Gastroesophageal sphincter (tissue), 4 donors: Measurements from ENCODE around the gene GLO1. TPM values are rescaled to one million over a fixed set of nuclear protein-coding genes. Genes with fewer than 3 reads are reported as not detected.

ENCODE experiments used
- ATAC-seq: fragments of 150-250 bp; one replicate; pipeline ENCODE4 v1.9.1; 2016; ENCODE audit warnings: mild to moderate bottlenecking, moderate library complexity
- H3K27ac ChIP-seq, 4 donors: fragments of 200-600 bp; sonication (generic) in 3 of 4; 1 replicate in 3 of 4; 2 replicates in 1 of 4; pipeline ENCODE4 v1.5.1; 2016 to 2019
- H3K27me3 ChIP-seq: fragments of 200-600 bp; sonication (generic); one replicate; pipeline ENCODE4 v1.5.1; 2019
- H3K36me3 ChIP-seq, 2 donors: fragments of 200-600 bp; sonication (generic); one replicate each; pipeline ENCODE4 v1.5.1; 2019; ENCODE audit warnings: control low read depth in 1 of 2
- H3K4me1 ChIP-seq, 3 donors: fragments of 200-600 bp; sonication (generic); 1 replicate in 2 of 3; 2 replicates in 1 of 3; pipeline ENCODE4 v1.5.1; 2016 to 2019; ENCODE audit warnings: control low read depth in 2 of 3
- H3K4me3 ChIP-seq, 2 donors: fragments of 200-600 bp; sonication (generic); one replicate each; pipeline ENCODE4 v1.5.1; 2019; ENCODE audit warnings: mild to moderate bottlenecking in 1 of 2, moderate library complexity in 1 of 2
- H3K9me3 ChIP-seq, 3 donors: fragments of 200-600 bp; sonication (generic); one replicate each; pipeline ENCODE4 v1.5.1; 2017 to 2019; ENCODE audit warnings: control low read depth in 2 of 3
- CTCF ChIP-seq, 4 experiments: fragments of 200-600 bp in 2 of 4; fragments of 450-650 bp in 2 of 4; sonication (generic) in 1 of 4; IDR thresholded peaks; one replicate each; pipeline ENCODE4 v1.5.1; 2017 to 2019; ENCODE audit warnings: antibody characterized with exemption in 4 of 4, mild to moderate bottlenecking in 2 of 4, moderate library complexity in 2 of 4
- EP300 ChIP-seq: sonication (generic); formaldehyde crosslinking; IDR thresholded peaks from one replicate; pipeline ENCODE4 v1.6.1; 2017; ENCODE audit warnings: antibody characterized with exemption, mild to moderate bottlenecking
- POLR2A ChIP-seq, 2 donors: fragments of 450-650 bp; IDR thresholded peaks; one replicate each; pipeline ENCODE4 v1.6.1; 2017; ENCODE audit warnings: antibody characterized with exemption in 2 of 2, mild to moderate bottlenecking in 2 of 2, moderate library complexity in 1 of 2
- POLR2AphosphoS5 ChIP-seq: sonication (generic); formaldehyde crosslinking; IDR thresholded peaks from one replicate; pipeline ENCODE4 v1.6.1; 2017; ENCODE audit warnings: antibody characterized with exemption
- WGBS, 2 donors: methylation state at CpG; one replicate each; pipeline ENCODE4 v1.1.5; 2018; ENCODE audit warnings: low coverage in 1 of 2; 5-methylcytosine and 5-hydroxymethylcytosine counted together
- total RNA-seq, 4 donors: library from RNA; depleted of rRNA; stranded (reverse); fragments of >200 nt; gene quantifications; one replicate each; pipeline ENCODE4 v1.1.0, GENCODE V29; 2016

GLO1 gene
- total RNA-seq, 4 donors from 2014 or later: 72.3 to 109 (median 84.3) TPM

DNA sequence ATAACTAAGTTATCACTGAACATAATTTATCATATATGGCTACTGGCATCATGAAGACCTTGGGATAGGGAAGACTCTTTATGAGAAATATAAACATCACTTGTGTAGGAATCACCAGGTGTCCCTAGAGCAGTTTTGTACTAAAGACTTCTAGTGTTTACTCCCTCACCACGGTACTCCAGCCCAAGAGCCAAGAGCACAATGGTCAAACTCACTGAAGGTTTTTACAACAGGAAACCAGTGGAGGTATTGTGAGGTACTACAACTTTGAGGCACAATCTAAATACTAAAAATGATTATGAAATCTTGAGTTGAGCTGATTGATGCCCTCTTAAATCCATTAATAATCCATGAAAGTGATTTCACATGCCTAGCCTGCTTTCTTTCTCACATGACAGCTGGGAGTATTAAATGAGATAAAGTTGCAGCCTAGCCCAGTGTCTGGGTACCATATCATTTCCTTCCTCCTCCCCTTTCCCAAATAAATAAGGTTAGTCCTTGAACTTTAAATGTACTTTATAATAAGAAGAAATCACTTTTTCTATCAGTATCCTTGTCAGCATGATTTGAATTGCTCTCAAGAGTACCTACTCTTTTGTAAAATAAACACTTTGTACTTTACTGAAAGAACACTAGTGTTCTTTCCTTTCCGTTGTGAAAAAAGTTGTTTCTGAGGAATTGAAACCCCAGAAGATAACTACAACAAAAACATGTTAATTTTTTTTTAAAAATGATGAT lies 26.5 kb downstream of the GLO1 start:
- WGBS, 2 donors: 65 to 92% methylated on average over 2 of the region's 2 CpGs
- ATAC-seq: no peak
- peaks cover 0 to 67% of the 10 kb centered on the region in 2 donors for H3K36me3 ChIP-seq
- TF ChIP-seq EP300 (no peak), CTCF (IDR thresholded peaks at IDR 0.05) (no peak), POLR2AphosphoS5 (no peak), POLR2A (IDR thresholded peaks at IDR 0.05) (no peak)
- no peak overlapping the region for H3K4me3 ChIP-seq
- H3K4me1 ChIP-seq: no peaks in the 10 kb centered on the region
- H3K27ac ChIP-seq: no peak overlapping the region
- no peaks in the 10 kb centered on the region for H3K9me3 ChIP-seq
- no peaks in the 10 kb centered on the region for H3K27me3 ChIP-seq

- H3K4me3 ChIP-seq: no peak overlapping the region
- ATAC-seq: no peak
- H3K27ac ChIP-seq: no peak overlapping the region
- 46 to 54% methylated on average over 4 to 9 of the region's 9 CpGs for WGBS, 2 donors
- peaks cover 0 to 41% of the 10 kb centered on the region in 2 donors for H3K36me3 ChIP-seq
- TF ChIP-seq POLR2A (IDR thresholded peaks at IDR 0.05): no peak
- TF ChIP-seq CTCF (IDR thresholded peaks at IDR 0.05): no peak
- no peak for TF ChIP-seq EP300
- no peak for TF ChIP-seq POLR2AphosphoS5
- H3K9me3 ChIP-seq: no peaks in the 10 kb centered on the region
- no peaks in the 10 kb centered on the region for H3K27me3 ChIP-seq
- no peaks in the 10 kb centered on the region for H3K4me1 ChIP-seq
Measured at GRCh38 chr6:38673397-38674165, 29.4 kb downstream of the GLO1 start.

GRCh38 chr6:38671885-38672467 lies 31.0 kb downstream of the GLO1 start:
- peaks cover 0 to 26% of the 10 kb centered on the region in 2 donors for H3K36me3 ChIP-seq
- H3K4me3 ChIP-seq: no peak overlapping the region
- H3K9me3 ChIP-seq: no peaks in the 10 kb centered on the region
- ATAC-seq: no peak
- H3K27me3 ChIP-seq: no peaks in the 10 kb centered on the region
- H3K27ac ChIP-seq: no peak overlapping the region
- TF ChIP-seq POLR2AphosphoS5 (no peak), CTCF (IDR thresholded peaks at IDR 0.05) (peak; percentile 26 to 65 (median 40))
- H3K4me1 ChIP-seq: no peaks in the 10 kb centered on the region
- WGBS, 2 donors: 0 to 6% methylated on average over 2 of the region's 2 CpGs

GRCh38 chr6:38658418-38659167 lies 44.4 kb downstream of the GLO1 start:
- Histone ChIP-seq H3K36me3 (peaks cover 0 to 41% of the 10 kb centered on the region in 2 donors), H3K27me3 (no peaks in the 10 kb centered on the region), H3K4me1 (no peaks in the 10 kb centered on the region), H3K27ac (no peak overlapping the region), H3K9me3 (no peaks in the 10 kb centered on the region), H3K4me3 (no peak overlapping the region)
- WGBS, 2 donors: 81 to 90% methylated on average over 2 to 3 of the region's 3 CpGs
- TF ChIP-seq EP300: no peak
- no peak for TF ChIP-seq CTCF (IDR thresholded peaks at IDR 0.05)
- TF ChIP-seq POLR2AphosphoS5: no peak
- TF ChIP-seq POLR2A (IDR thresholded peaks at IDR 0.05): no peak
- no peak for ATAC-seq
